Motor neuron (in vitro differentiated cells): ENCODE measurements around the gene MOB2. TPM values are rescaled to one million over a fixed set of nuclear protein-coding genes. Genes with fewer than 3 reads are reported as not detected.
"Not testable (repeated sequence)": the region's sequence is repeated elsewhere in the genome, so short reads cannot be mapped to it uniquely, and the experiment has no call there.

ENCODE experiments used
- ATAC-seq, 8 experiments: fragments of 200-7000 bp; cut with Tn5 transposase; replicated peaks in 6 of 8; 2 replicates each; pipeline ENCODE4 v1.8.0; 2021; ENCODE audit warnings: mild to moderate bottlenecking in 8 of 8, moderate library complexity in 8 of 8
- H3K27ac ChIP-seq, 2 donors: fragments of 250-450 bp; sonication (Bioruptor Pico); 2 replicates each; pipeline ENCODE4 v1.9.0; 2021; ENCODE audit warnings: antibody characterized with exemption in 2 of 2, mild to moderate bottlenecking in 2 of 2, moderate library complexity in 1 of 2
- H3K4me1 ChIP-seq, 2 donors: fragments of 250-450 bp; sonication (Bioruptor Pico); replicated peaks in 1 of 2; 2 replicates each; pipeline ENCODE4 v1.6.1; 2021; ENCODE audit warnings: antibody characterized with exemption in 2 of 2, mild to moderate bottlenecking in 2 of 2, moderate library complexity in 1 of 2
- H3K4me3 ChIP-seq, 5 donors: fragments of 250-450 bp; sonication (Bioruptor Pico); 2 replicates each; pipeline ENCODE4 v1.9.0; 2021; ENCODE audit warnings: antibody characterized with exemption in 5 of 5, mild to moderate bottlenecking in 5 of 5, moderate library complexity in 4 of 5
- WGBS, 10 experiments: fragments of 450-650 bp; shearing (Covaris generic); methylation state at CpG; one replicate each; pipeline ENCODE4 v1.0.0; 2022; 5-methylcytosine and 5-hydroxymethylcytosine counted together
- in situ Hi-C, 9 experiments: fragments of 400-800 bp; cut with MboI; loops; one replicate each; pipeline ENCODE4 v1.15.0; 2021; ENCODE audit warnings: low sequenced_read_pairs in 9 of 9, low pct_unique_long_range_greater_than_20kb in 2 of 9; ENCODE audit not compliant: unreplicated experiment in 9 of 9
- total RNA-seq, 8 experiments: library from RNA; unstranded; fragments of 300-600 nt; gene quantifications; 2 replicates each; pipeline versions ENCODE4 v1.2.3 to v1.2.4, GENCODE V29; 2022

MOB2 gene
- total RNA-seq, 8 experiments from 2014 or later = 15.5 to 43.3 (median 26.8) TPM

DNA sequence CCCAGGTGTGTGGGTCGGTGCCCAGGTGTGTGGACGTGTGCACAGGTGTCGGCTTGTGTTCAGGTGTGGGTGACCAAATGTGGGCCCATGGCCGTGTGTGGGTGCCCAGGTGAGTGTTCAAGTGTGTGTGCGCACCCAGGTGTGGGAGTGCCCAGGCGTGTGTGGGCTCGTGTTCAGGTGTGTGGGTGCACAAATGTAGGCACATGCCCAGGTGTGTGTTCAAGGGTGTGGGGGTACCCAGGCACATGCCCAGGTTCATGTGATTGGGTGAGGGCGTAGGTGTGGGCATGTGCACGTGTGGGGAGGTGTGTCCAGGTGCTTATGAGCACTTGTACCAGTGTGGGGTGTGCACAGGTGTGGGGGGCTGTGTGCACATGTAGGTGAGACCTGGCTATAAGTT is 42.8 kb downstream of the MOB2 start:
- Histone ChIP-seq H3K27ac (no peak overlapping the region), H3K4me1 (no peaks in the 10 kb centered on the region), H3K4me3 (no peak overlapping the region)
- WGBS, 10 experiments = 92 to 100% methylated on average over 1 to 2 of the region's 9 CpGs; no CpG with 5 or more reads in 8 of the 10 experiments
- in situ Hi-C loops = no loop called here
- ATAC-seq = no peak

DNA sequence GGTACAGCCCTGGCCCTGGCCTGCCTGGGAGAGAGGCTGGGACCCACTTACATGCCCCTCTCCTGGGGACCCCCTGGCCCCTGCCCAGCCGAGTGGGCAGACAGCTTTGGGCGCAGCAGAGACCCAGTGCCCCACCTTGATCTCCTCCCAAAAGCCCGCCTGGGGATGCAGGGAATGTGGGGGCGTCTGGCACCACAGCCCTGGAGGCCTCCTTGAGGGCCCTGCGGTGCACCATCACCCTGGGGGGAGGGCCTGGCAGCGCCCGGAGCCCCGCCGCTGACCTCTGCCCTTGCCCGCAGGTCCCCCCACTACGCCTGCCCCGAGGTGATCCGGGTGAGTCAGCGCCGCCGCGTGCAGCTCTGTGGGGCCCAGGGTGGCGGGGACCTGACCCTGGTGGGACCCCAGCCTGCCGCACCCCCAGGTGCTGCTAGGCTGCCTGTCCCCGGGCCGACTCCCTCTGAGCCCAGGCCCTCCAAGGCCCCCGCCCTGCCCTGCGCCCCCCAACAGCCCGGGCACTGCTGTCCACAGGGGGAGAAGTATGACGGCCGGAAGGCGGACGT is 43.7 kb downstream of the MOB2 start:
- WGBS, 10 experiments = 90 to 100% methylated on average over 1 to 2 of the region's 28 CpGs; no CpG with 5 or more reads in 8 of the 10 experiments
- in situ Hi-C loops = no loop called here
- Histone ChIP-seq H3K27ac (no peak overlapping the region), H3K4me3 (no peak overlapping the region), H3K4me1 (peaks cover 0 to 2% of the 10 kb centered on the region in 2 donors)
- ATAC-seq = no peak

DNA sequence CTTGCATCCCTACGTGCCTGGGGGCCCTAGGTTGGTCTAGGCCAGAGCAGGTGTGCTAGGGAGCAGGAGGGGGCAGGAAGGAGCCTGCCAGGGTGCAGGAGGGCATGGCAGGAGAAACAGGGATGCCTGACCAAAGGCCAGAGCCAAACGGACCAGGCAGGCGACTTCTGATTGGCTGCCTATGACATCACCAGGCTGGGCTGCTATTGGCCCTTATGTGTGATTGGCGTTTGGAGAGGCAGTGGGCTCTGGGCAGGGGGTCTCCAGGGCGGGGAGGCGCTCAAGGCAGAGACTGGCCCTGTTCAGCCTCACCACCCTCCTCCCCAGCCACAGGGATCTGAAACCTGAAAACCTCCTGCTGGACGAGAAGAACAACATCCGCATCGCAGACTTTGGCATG is 44.4 kb downstream of the MOB2 start:
- no peak overlapping the region for H3K4me3 ChIP-seq
- peak in 1 of 8 experiments; percentile 56 for ATAC-seq

DNA sequence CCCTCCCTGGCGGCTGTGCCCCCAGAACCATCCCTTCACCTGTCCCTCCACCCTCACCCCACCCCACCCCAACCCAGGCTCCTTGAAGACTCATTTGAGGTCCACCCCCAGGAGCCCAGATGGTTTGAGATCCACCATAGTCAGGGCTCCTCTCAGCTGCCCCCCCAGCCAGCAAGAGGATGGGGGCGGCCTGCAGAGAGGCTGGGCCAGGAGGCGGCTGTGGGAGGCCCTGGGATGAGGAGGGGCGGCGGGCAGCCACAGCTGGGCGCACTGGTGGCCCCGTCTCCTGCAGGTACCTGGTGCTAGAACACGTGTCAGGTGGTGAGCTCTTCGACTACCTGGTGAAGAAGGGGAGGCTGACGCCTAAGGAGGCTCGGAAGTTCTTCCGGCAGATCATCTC is 46.1 kb downstream of the MOB2 start:
- WGBS, 10 experiments = no CpG with 5 or more reads among the region's 12 CpGs
- no peak for ATAC-seq
- no peak overlapping the region for H3K4me3 ChIP-seq
- H3K4me1 ChIP-seq = peaks cover 21 to 24% of the 10 kb centered on the region in 2 donors
- no peak overlapping the region for H3K27ac ChIP-seq
- in situ Hi-C loops = no loop called here

More for the DNA sequence above, 44.4 kb downstream of the MOB2 start:
- no peak overlapping the region for H3K27ac ChIP-seq
- WGBS, 10 experiments = 0 to 77% methylated on average over 1 to 5 of the region's 9 CpGs; no CpG with 5 or more reads in 8 of the 10 experiments
- peaks cover 6 to 9% of the 10 kb centered on the region in 2 donors for H3K4me1 ChIP-seq
- in situ Hi-C loops = no loop called here

DNA sequence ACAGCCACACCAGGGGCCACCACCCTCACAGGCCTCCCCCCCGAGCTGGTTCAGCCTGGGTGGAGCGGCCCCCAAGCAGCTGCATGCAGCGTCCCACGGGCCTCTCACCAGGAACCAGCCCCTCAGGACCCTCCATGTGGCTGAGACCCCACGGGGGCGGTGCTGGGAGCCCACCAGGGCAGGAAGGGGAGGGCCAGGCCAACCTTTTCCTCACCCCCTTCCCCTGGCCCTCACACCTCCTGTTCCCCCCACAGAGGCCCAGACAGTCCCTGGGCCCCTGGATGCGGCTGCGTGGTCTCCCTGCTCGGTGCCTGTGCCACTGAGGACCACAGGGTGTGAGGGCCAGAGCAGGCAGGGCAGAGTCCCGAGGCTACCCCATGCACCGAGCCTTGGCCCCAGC is 46.5 kb downstream of the MOB2 start:
- H3K4me1 ChIP-seq = peaks cover 21 to 25% of the 10 kb centered on the region in 2 donors
- ATAC-seq = no peak
- 100% methylated on average over 1 to 2 of the region's 11 CpGs; no CpG with 5 or more reads in 8 of the 10 experiments for WGBS, 10 experiments
- H3K27ac ChIP-seq = no peak overlapping the region
- no peak overlapping the region for H3K4me3 ChIP-seq
- in situ Hi-C loops = no loop called here

DNA sequence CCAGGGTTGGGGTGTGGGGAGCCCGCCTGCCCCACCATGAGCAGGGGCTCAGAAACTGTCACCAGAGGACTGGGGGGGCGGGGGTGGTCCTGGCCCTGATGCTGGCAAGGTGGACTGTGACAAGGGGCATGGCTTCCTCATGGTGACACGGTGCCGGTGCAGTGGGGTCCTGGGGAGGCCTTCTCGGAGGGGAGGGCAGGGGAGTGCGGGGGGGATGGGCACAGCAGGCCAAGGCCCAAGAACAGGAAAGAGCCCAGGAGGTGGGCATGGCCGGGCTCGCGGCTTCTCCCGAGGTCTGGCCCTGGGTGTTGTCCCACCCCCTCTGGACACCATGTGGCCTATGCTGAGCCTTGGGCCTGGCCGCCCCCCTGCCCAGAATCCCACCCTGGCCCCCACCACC is 47.2 kb downstream of the MOB2 start:
- no CpG with 5 or more reads among the region's 11 CpGs for WGBS, 10 experiments
- no peak for ATAC-seq
- Histone ChIP-seq H3K4me3 (no peak overlapping the region), H3K27ac (no peak overlapping the region), H3K4me1 (peaks cover 21 to 25% of the 10 kb centered on the region in 2 donors)
- in situ Hi-C loops = no loop called here

DNA sequence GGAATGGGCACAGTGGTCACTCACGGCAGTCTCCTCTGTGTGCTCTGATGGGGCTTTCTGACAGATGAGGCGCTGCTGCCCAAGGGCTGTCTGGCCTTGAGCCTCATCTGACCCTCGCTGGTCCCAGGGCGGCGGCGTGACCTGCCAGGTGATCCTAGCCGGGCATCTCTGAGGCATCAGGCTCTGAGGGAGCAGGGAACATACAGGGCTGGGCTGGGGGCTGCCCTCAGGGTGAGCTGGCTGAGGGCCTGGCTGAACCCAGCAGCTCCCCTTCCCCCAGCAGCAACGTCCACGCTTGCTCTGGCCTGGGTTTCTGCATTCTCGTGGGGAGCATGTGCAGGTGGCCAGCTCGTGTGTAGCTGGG is 47.6 kb downstream of the MOB2 start:
- 50 to 93% (median 82%) methylated on average over 2 to 3 of the region's 11 CpGs; no CpG with 5 or more reads in 6 of the 10 experiments for WGBS, 10 experiments
- in situ Hi-C loops = no loop called here
- H3K4me3 ChIP-seq = no peak overlapping the region
- ATAC-seq = no peak
- H3K27ac ChIP-seq = no peak overlapping the region
- peaks cover 21 to 25% of the 10 kb centered on the region in 2 donors for H3K4me1 ChIP-seq

DNA sequence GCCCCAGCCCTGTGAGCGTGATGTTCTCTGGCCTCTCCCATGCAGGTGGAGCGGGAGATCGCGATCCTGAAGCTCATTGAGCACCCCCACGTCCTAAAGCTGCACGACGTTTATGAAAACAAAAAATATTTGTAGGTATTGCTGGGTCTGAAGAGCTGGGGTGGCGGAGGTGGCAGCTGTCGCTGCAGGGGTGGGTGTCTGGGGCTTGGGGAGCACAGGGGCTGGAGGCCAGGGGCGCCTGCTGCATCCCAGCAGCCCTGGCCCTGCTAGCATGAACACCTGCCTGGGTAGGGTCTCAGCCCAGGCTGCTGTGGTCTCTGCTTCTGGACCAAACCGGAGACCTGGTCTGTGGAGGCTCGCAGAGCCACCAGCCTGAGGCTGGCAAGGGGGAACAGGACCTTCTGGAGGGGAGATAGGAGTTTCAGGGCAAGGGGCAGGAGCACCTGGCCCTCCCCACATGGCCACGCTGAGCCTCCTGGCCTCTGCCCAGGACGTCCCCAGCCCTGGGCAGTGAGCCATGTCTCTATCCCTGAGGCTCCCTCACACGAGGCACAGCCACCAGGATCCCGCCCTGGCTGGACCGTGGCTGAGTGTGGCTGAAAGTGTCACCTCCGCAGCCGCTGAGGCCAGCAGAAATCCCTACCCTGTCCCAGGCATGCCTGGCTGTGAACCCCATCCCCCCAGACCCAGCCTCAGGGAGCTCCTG is 48.2 kb downstream of the MOB2 start:
- in situ Hi-C loops = no loop called here
- Histone ChIP-seq H3K27ac (no peak overlapping the region), H3K4me3 (no peak overlapping the region), H3K4me1 (peaks cover 21 to 25% of the 10 kb centered on the region in 2 donors)
- ATAC-seq = no peak
- WGBS, 10 experiments = 76% methylated on average over 2 of the region's 19 CpGs; no CpG with 5 or more reads in 9 of the 10 experiments

DNA sequence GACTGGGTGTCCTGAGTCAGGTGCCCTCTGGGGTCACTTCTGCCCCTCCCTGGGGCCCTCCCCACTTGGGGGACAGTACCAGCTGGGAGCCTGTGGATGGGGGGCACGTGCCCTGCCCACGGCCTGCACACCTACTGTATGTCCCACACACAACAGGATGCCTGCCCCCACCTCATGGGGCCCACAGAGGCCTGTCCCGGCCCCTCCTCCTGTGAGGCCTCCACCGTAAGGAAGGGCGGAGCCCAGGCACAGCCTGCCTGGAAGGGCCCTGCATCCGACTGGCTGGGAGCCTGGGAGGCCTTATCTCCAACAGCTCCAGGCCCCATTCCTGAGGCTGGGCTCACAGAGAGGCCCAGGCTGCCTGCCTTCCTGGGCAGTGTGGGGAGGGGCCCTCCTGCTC is 49.1 kb downstream of the MOB2 start:
- Histone ChIP-seq H3K4me3 (no peak overlapping the region), H3K27ac (peak overlapping the region in 1 of 2 donors; percentile 47), H3K4me1 (peaks cover 24 to 25% of the 10 kb centered on the region in 2 donors)
- in situ Hi-C loops = no loop called here
- no CpG with 5 or more reads among the region's 6 CpGs for WGBS, 10 experiments
- ATAC-seq = peak; percentile 66 to 95 (median 74)

DNA sequence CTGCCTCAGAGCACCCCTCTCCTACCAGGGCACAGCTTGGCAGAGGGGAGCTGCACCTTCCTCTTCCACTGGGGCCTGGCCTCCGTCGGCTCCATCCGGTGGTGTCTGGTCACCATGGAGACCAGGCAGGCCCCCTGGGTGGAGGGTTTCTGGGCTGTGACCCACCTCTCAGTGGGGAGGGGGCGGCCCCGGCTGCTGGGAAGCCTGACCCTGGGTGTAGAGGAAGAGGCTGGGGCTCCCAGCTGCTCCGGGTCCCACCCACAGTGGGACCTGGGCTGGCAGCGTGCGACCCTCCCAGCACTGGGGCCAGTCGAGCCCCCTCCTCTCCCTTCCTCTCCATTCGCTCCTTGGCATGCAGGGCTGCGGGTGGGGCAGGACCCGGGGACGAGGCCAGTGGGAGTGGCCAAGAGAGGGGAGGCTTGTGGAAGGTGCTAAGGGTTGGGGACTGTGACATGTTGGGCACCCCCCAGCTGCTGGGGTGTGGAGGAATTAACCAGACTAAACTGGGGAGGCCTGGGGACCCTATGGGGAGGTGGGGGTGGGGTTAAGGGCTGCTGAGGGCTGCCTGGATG is 50.0 kb downstream of the MOB2 start:
- WGBS, 10 experiments = 13% methylated on average over 3 of the region's 13 CpGs; no CpG with 5 or more reads in 9 of the 10 experiments
- H3K27ac ChIP-seq = peak overlapping the region in 1 of 2 donors; percentile 61
- in situ Hi-C loops = no loop called here
- peak in 5 of 8 experiments; percentile 29 to 47 (median 40) for ATAC-seq
- H3K4me1 ChIP-seq = peaks cover 24 to 25% of the 10 kb centered on the region in 2 donors
- no peak overlapping the region for H3K4me3 ChIP-seq

DNA sequence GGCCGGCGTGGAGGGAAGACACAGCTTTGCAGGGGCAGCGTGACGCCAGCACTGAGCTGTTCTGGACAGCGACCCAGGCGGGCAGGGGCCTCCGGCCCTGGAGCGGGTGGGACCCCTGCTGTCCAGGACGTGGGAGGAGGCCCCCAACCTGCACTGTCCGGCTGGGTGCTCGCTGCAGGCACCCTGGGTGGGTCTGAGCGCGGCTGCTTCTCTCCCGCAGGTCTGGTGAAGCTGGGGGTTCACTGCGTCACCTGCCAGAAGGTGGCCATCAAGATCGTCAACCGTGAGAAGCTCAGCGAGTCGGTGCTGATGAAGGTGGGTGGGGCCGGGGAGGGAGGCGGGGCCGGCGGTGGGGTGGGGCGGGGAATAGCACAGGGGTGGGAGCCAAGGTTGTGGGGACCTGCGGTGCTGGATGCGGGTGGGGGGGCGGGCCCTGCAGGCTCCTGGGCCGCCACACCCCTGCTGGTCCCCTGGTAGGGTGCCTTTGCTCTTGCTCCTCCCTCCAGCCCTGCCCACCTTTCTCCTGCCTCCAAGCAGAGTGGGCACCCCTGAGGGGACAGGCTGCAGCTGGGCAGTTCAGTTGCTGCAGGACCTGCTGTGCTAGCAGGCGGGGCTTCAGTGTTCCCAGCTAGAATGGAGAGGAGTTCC is 50.6 kb downstream of the MOB2 start:
- peak overlapping the region; percentile 56 to 61 for H3K27ac ChIP-seq

DNA sequence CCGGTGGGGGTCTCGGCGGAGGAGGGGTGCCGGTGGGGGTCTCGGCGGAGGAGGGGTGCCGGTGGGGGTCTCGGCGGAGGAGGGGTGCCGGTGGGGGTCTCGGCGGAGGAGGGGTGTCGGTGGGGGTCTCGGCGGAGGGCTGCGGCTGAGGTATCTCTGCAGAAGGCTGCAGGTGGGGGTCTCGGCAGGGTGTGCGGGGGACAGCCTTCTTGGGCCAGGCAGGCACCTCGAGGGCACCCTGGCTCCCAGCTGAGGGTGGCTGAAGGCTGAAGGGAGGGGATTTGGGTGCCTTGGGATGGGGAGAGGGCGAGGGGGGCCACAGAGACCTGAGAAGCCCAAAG is 51.1 kb downstream of the MOB2 start:
- peaks cover 24 to 25% of the 10 kb centered on the region in 2 donors for H3K4me1 ChIP-seq
- H3K27ac ChIP-seq = peak overlapping the region; percentile 52 to 56
- H3K4me3 ChIP-seq, ATAC-seq, in situ Hi-C loops: not testable (repeated sequence)
- no CpG with 5 or more reads among the region's 20 CpGs for WGBS, 10 experiments

More for the DNA sequence above, 50.6 kb downstream of the MOB2 start:
- in situ Hi-C loops = no loop called here
- no peak overlapping the region for H3K4me3 ChIP-seq
- H3K4me1 ChIP-seq = peaks cover 24 to 25% of the 10 kb centered on the region in 2 donors
- ATAC-seq = peak in 7 of 8 experiments; percentile 27 to 81 (median 70)
- no CpG with 5 or more reads among the region's 29 CpGs for WGBS, 10 experiments

DNA sequence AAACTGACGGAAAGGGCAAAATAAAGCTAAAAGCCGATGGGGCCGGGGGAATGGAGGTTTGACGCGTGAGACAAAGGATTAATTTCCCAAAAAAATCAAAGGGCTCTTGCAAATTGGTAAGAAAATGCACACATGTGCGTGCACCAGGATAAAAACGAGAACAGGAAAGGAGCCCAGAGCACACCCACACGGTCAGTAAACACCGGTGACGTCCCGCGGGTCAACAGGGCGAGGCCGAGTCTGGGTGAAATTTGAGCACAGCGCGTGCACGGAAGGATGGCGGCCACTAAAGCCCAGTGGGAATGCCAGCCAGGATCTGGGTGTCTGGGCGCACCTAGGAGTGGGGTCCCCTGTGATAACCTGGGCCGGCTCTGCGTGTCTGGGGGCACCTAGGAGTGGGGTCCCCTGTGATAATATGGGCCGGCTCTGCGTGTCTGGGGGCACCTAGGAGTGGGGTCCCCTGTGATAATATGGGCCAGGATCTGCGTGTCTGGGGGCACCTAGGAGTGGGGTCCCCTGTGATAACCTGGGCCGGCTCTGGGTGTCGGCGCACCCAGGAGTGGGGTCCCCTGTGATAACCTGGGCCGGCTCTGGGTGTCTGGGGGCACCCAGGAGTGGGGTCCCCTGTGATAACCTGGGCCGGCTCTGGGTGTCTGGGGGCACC is 52.5 kb downstream of the MOB2 start:
- in situ Hi-C loops = no loop called here
- no peak overlapping the region for H3K4me3 ChIP-seq
- H3K4me1 ChIP-seq = peaks cover 24 to 25% of the 10 kb centered on the region in 2 donors
- no peak for ATAC-seq
- no peak overlapping the region for H3K27ac ChIP-seq
- WGBS, 10 experiments = 60 to 96% (median 67%) methylated on average over 1 to 8 of the region's 29 CpGs; no CpG with 5 or more reads in 5 of the 10 experiments
